Measurements from ENCODE around the gene RSPO4.

GRCh38 chr20:1022871-1023270, 20.8 kb upstream of the RSPO4 start:
- TF ChIP-seq CTCF (IDR thresholded peaks at IDR 0.05) (no peak), POLR2A (IDR thresholded peaks at IDR 0.05) (no peak), EP300 (IDR thresholded peaks at IDR 0.05) (no peak)

Measured in sigmoid colon (tissue), 4 donors.